Measurements from ENCODE around the gene ASIC2.

ASIC2 gene

GRCh38 chr17:33109336-33110072, 183.6 kb downstream of the ASIC2 start:
- DNase-seq, result no peak

- no peak for DNase-seq
These were observed 186.4 kb downstream of the ASIC2 start for GRCh38 chr17:33106525-33107165.

GRCh38 chr17:33105911-33106310, 187.2 kb downstream of the ASIC2 start:
- no peak for DNase-seq

- DNase-seq, result no peak
These were observed 193.2 kb downstream of the ASIC2 start for GRCh38 chr17:33099906-33100305.

GRCh38 chr17:33099252-33099651, 193.8 kb downstream of the ASIC2 start:
- no peak for DNase-seq

- DNase-seq, result no peak
These were observed 195.7 kb downstream of the ASIC2 start for GRCh38 chr17:33097411-33097810.

- DNase-seq, result no peak
These were observed 196.9 kb downstream of the ASIC2 start for GRCh38 chr17:33096161-33096560.

GRCh38 chr17:33091271-33091670, 201.8 kb downstream of the ASIC2 start:
- no peak for DNase-seq

- DNase-seq, result no peak
These were observed 202.3 kb downstream of the ASIC2 start for GRCh38 chr17:33090806-33091205.

GRCh38 chr17:33086878-33087277, 206.2 kb downstream of the ASIC2 start:
- DNase-seq, result no peak

- DNase-seq, result no peak
These were observed 207.1 kb downstream of the ASIC2 start for GRCh38 chr17:33086041-33086440.

GRCh38 chr17:33085256-33085655, 207.8 kb downstream of the ASIC2 start:
- no peak for DNase-seq

- no peak for DNase-seq
These were observed 208.3 kb downstream of the ASIC2 start for GRCh38 chr17:33084755-33085154.

- no peak for DNase-seq
These were observed 210.4 kb downstream of the ASIC2 start for GRCh38 chr17:33082529-33083173.

GRCh38 chr17:33080091-33080490, 213.0 kb downstream of the ASIC2 start:
- no peak for DNase-seq

- no peak for DNase-seq
These were observed 213.9 kb downstream of the ASIC2 start for GRCh38 chr17:33079201-33079600.

- DNase-seq, result no peak
These were observed 216.1 kb downstream of the ASIC2 start for GRCh38 chr17:33076979-33077378.

GRCh38 chr17:33073416-33073815, 219.7 kb downstream of the ASIC2 start:
- DNase-seq, result no peak

- DNase-seq, result no peak
These were observed 220.5 kb downstream of the ASIC2 start for GRCh38 chr17:33072421-33073161.

GRCh38 chr17:33071656-33072055, 221.4 kb downstream of the ASIC2 start:
- DNase-seq, result no peak

- no peak for DNase-seq
These were observed 235.5 kb downstream of the ASIC2 start for GRCh38 chr17:33057564-33057963.

GRCh38 chr17:33056399-33057146, 236.5 kb downstream of the ASIC2 start:
- no peak for DNase-seq

GRCh38 chr17:33055746-33056145, 237.3 kb downstream of the ASIC2 start:
- DNase-seq, result no peak
